H9 (cell line): ENCODE data around the gene CEP350. TPM values are rescaled to one million over a fixed set of nuclear protein-coding genes. Genes with fewer than 3 reads are reported as not detected.

Experiments used
- DNase-seq: peaks from one replicate; pipeline ENCODE4 v3.0.0-alpha.2; 2017
- H2AFZ ChIP-seq: one replicate; pipeline ENCODE4 v1.6.1; 2013; ENCODE audit warnings: mild to moderate bottlenecking, low read length, control low read depth, moderate library complexity
- H2AK5ac ChIP-seq: 2 replicates; pipeline ENCODE4 v1.6.1; 2013; ENCODE audit warnings: low read length, control low read depth, mixed read lengths; ENCODE audit not compliant: insufficient read length
- H2BK120ac ChIP-seq: one replicate; pipeline ENCODE4 v1.6.1; 2013; ENCODE audit warnings: low read depth, mild to moderate bottlenecking, low read length, control low read depth, inconsistent platforms; ENCODE audit not compliant: poor library complexity, severe bottlenecking
- H2BK12ac ChIP-seq: 2 replicates; pipeline ENCODE4 v1.6.1; 2013; ENCODE audit warnings: low read length, control low read depth, mixed read lengths, low read depth; ENCODE audit not compliant: insufficient read length
- H2BK15ac ChIP-seq: 2 replicates; pipeline ENCODE4 v1.6.1; 2013; ENCODE audit warnings: low read depth, low read length, control low read depth
- H2BK20ac ChIP-seq: one replicate; pipeline ENCODE4 v1.6.1; 2013; ENCODE audit warnings: low read depth, mild to moderate bottlenecking, low read length, control low read depth, inconsistent platforms; ENCODE audit not compliant: poor library complexity, severe bottlenecking
- H2BK5ac ChIP-seq: 2 replicates; pipeline ENCODE4 v1.6.1; 2013; ENCODE audit warnings: low read length, control low read depth, mixed read lengths; ENCODE audit not compliant: insufficient read length
- H3K14ac ChIP-seq: 2 replicates; pipeline ENCODE4 v1.6.1; 2013; ENCODE audit warnings: low read length, control low read depth; ENCODE audit not compliant: insufficient read depth
- H3K18ac ChIP-seq: 2 replicates; pipeline ENCODE4 v1.6.1; 2013; ENCODE audit warnings: low read depth, mild to moderate bottlenecking, mixed read lengths, low read length, control low read depth; ENCODE audit not compliant: insufficient read length
- H3K23ac ChIP-seq: 2 replicates; pipeline ENCODE4 v1.6.1; 2013; ENCODE audit warnings: low read length, control low read depth, mixed read lengths, low read depth; ENCODE audit not compliant: insufficient read length
- H3K23me2 ChIP-seq: 2 replicates; pipeline ENCODE4 v1.6.1; 2013; ENCODE audit warnings: low read depth, mild to moderate bottlenecking, mixed read lengths, low read length, control low read depth; ENCODE audit not compliant: insufficient read length, poor library complexity, severe bottlenecking
- H3K27ac ChIP-seq: 2 replicates; pipeline ENCODE4 v1.5.1; 2013; ENCODE audit warnings: low read length, control low read depth, mixed read lengths, low read depth; ENCODE audit not compliant: insufficient read length
- H3K27me3 ChIP-seq: 2 replicates; pipeline ENCODE4 v1.6.1; 2013; ENCODE audit warnings: low read length, control low read depth, inconsistent platforms; ENCODE audit not compliant: insufficient read depth
- H3K4ac ChIP-seq: 2 replicates; pipeline ENCODE4 v1.6.1; 2013; ENCODE audit warnings: low read depth, mild to moderate bottlenecking, control low read depth, inconsistent platforms, low read length, moderate library complexity
- H3K4me1 ChIP-seq: 2 replicates; pipeline ENCODE4 v1.6.1; 2013; ENCODE audit warnings: low read length, control low read depth, inconsistent platforms; ENCODE audit not compliant: insufficient read depth
- H3K4me2 ChIP-seq: 2 replicates; pipeline ENCODE4 v1.6.1; 2013; ENCODE audit warnings: low read length, control low read depth, mixed read lengths; ENCODE audit not compliant: insufficient read length, insufficient read depth
- H3K56ac ChIP-seq: 2 replicates; pipeline ENCODE4 v1.6.1; 2013; ENCODE audit warnings: low read depth, mild to moderate bottlenecking, mixed read lengths, low read length, control low read depth; ENCODE audit not compliant: insufficient read length
- H3K79me1 ChIP-seq: 2 replicates; pipeline ENCODE4 v1.6.1; 2013; ENCODE audit warnings: low read depth, mild to moderate bottlenecking, moderate library complexity, low read length, control low read depth, inconsistent platforms; ENCODE audit not compliant: insufficient read depth, poor library complexity, severe bottlenecking
- H3K79me2 ChIP-seq: 2 replicates; pipeline ENCODE4 v1.6.1; 2013; ENCODE audit warnings: low read length, control low read depth, inconsistent platforms; ENCODE audit not compliant: insufficient read depth
- H3K9ac ChIP-seq: 2 replicates; pipeline ENCODE4 v1.6.1; 2013; ENCODE audit warnings: low read length, control low read depth, mixed read lengths; ENCODE audit not compliant: insufficient read length; ENCODE audit errors: extremely low read depth
- H3K9me3 ChIP-seq: one replicate; pipeline ENCODE4 v1.6.1; 2013; ENCODE audit warnings: low read depth, low read length, inconsistent platforms; ENCODE audit not compliant: control insufficient read depth
- H3T11ph ChIP-seq: one replicate; pipeline ENCODE4 v1.6.1; 2013; ENCODE audit warnings: mild to moderate bottlenecking, low read length, control low read depth, inconsistent platforms
- H4K20me1 ChIP-seq: one replicate; pipeline ENCODE4 v1.6.1; 2013; ENCODE audit not compliant: control insufficient read depth, insufficient read length, insufficient read depth
- H4K5ac ChIP-seq: 2 replicates; pipeline ENCODE4 v1.6.1; 2013; ENCODE audit warnings: low read depth, mild to moderate bottlenecking, mixed read lengths, low read length, control low read depth; ENCODE audit not compliant: insufficient read length
- H4K8ac ChIP-seq: replicated peaks from 2 replicates; pipeline ENCODE4 v1.6.1; 2013; ENCODE audit warnings: low read length, control low read depth, mixed read lengths, low read depth; ENCODE audit not compliant: insufficient read length
- H4K91ac ChIP-seq: 2 replicates; pipeline ENCODE4 v1.6.1; 2013; ENCODE audit warnings: low read depth, mild to moderate bottlenecking, moderate library complexity, mixed read lengths, low read length, control low read depth; ENCODE audit not compliant: insufficient read length
- H3K27ac Mint-ChIP-seq, 3 experiments: 2 replicates in 2 of 3; 3 replicates in 1 of 3; pipeline ENCODE4 v1.8.0; 2020 to 2021; ENCODE audit warnings: mixed read lengths in 3 of 3, mild to moderate bottlenecking in 1 of 3, moderate library complexity in 1 of 3
- H3K27me3 Mint-ChIP-seq: 2 replicates; pipeline ENCODE4 v1.8.0; 2021; ENCODE audit warnings: low read depth, mild to moderate bottlenecking, moderate library complexity, mixed read lengths
- H3K36me3 Mint-ChIP-seq, 3 experiments: 2 replicates in 2 of 3; 3 replicates in 1 of 3; pipeline ENCODE4 v1.8.0; 2020 to 2021; ENCODE audit warnings: low read depth in 3 of 3, mixed read lengths in 3 of 3; ENCODE audit not compliant: insufficient read depth in 1 of 3
- H3K4me1 Mint-ChIP-seq, 2 experiments: 2 replicates each; pipeline ENCODE4 v1.8.0; 2020; ENCODE audit warnings: mixed read lengths in 2 of 2
- H3K4me3 Mint-ChIP-seq, 2 experiments: 2 replicates in 1 of 2; 3 replicates in 1 of 2; pipeline ENCODE4 v1.8.0; 2020 to 2021; ENCODE audit warnings: mild to moderate bottlenecking in 2 of 2, mixed read lengths in 2 of 2, moderate library complexity in 1 of 2
- H3K9me3 Mint-ChIP-seq, 2 experiments: 2 replicates in 1 of 2; 3 replicates in 1 of 2; pipeline ENCODE4 v1.8.0; 2020; ENCODE audit warnings: mild to moderate bottlenecking in 2 of 2, mixed read lengths in 2 of 2, moderate library complexity in 1 of 2
- CTCF ChIP-seq: fragments of 200-600 bp; sonication (generic); conservative IDR thresholded peaks from 3 replicates; pipeline ENCODE4 v1.8.0; 2021; ENCODE audit warnings: antibody characterized with exemption, mild to moderate bottlenecking
- WGBS: extraction: QIAGEN DNeasy Blood & Tissue Kit; methylation state at CpG from one replicate; pipeline ENCODE4 v1.1.7; 2013; ENCODE audit warnings: missing lambda C conversion rate, low lambda C conversion rate, mixed read lengths; ENCODE audit not compliant: insufficient read length; ENCODE audit errors: extremely low coverage; 5-methylcytosine and 5-hydroxymethylcytosine counted together
- total RNA-seq: library from RNA; stranded (reverse); gene quantifications from 2 replicates; pipeline ENCODE4 v1.2.1, GENCODE V29; 2021

Gene CEP350
- total RNA-seq, 1 experiment from 2014 or later: 39.2 TPM

- Histone ChIP-seq H2AFZ (peak overlapping the region; percentile 32), H3K4me1 (no peaks in the 10 kb centered on the region), H3K9me3 (no peaks in the 10 kb centered on the region), H3K14ac (no peak overlapping the region), H3K23me2 (no peaks in the 10 kb centered on the region), H2BK15ac (no peak overlapping the region), H2BK120ac (no peak overlapping the region), H3K4me2 (no peak overlapping the region), H2BK5ac (no peak overlapping the region), H4K5ac (no peak overlapping the region), H3K27me3 (no peaks in the 10 kb centered on the region), H3K79me2 (no peaks in the 10 kb centered on the region), H3T11ph (no peak overlapping the region), H3K27ac (no peak overlapping the region), H2BK12ac (no peak overlapping the region), H3K23ac (no peak overlapping the region), H3K56ac (no peak overlapping the region), H2BK20ac (no peak overlapping the region), H3K9ac (no peak overlapping the region), H3K4ac (no peak overlapping the region), H3K79me1 (no peaks in the 10 kb centered on the region), H4K8ac (no peak overlapping the region), H4K91ac (no peak overlapping the region), H3K18ac (no peak overlapping the region), H2AK5ac (no peak overlapping the region), H4K20me1 (no peaks in the 10 kb centered on the region)
- Mint-ChIP-seq H3K36me3 (no peaks in the 10 kb centered on the region), H3K27me3 (no peaks in the 10 kb centered on the region), H3K4me1 (no peaks in the 10 kb centered on the region), H3K4me3 (no peak overlapping the region), H3K9me3 (no peaks in the 10 kb centered on the region), H3K27ac (no peak overlapping the region)
- DNase-seq: no peak
- no CpG with 5 or more reads among the region's 2 CpGs for WGBS
- TF ChIP-seq CTCF: no peak
These were observed 13.2 kb upstream of the CEP350 start for GRCh38 chr1:179941454-179941853.
